HepG2 (cell line): ENCODE results near the gene ZNF431. TPM values are rescaled to one million over a fixed set of nuclear protein-coding genes. Genes with fewer than 3 reads are reported as not detected.

ENCODE experiments used
- KLF16 ChIP-seq, 2 experiments: sonication (generic) in 1 of 2; formaldehyde crosslinking in 1 of 2; IDR thresholded peaks; 2 replicates each; pipeline versions ENCODE4 v1.6.1 to v1.8.0; 2016 to 2023; ENCODE audit warnings: missing genetic modification reagents in 2 of 2, missing compliant biosample characterization in 1 of 2
- ZNF570 ChIP-seq: sonication (generic); formaldehyde crosslinking; IDR thresholded peaks from 2 replicates; pipeline ENCODE4 v1.4.0; 2020; ENCODE audit warnings: mild to moderate bottlenecking, missing genetic modification reagents, borderline replicate concordance
- polyA plus RNA-seq, 8 experiments: library from polyadenylated mRNA; depleted of rRNA in 3 of 8; stranded (reverse) in 7 of 8; unstranded in 1 of 8; fragments of >200 nt; fragmentation: Illumina TruSeq in 4 of 8; extraction: Trizol in 4 of 8; gene quantifications; 2 replicates each; pipeline versions ENCODE4 v1.2.1 to v1.2.3, GENCODE V29; 2011 to 2016; ENCODE audit warnings: low read depth in 4 of 8, missing spikeins in 1 of 8, mixed read lengths in 1 of 8; ENCODE audit not compliant: insufficient read depth in 1 of 8
- total RNA-seq, 5 experiments: library from RNA; depleted of rRNA; stranded (reverse); fragments of >200 nt; fragmentation: Illumina TruSeq; extraction: Trizol; gene quantifications; 2 replicates each; pipeline ENCODE4 v1.2.3, GENCODE V29; 2016; ENCODE audit warnings: low read depth in 1 of 5
- TF ChIP-seq, protein P1 (sequence below): sonication (generic); formaldehyde crosslinking; IDR thresholded peaks from 2 replicates; pipeline ENCODE4 v1.4.0; 2020; ENCODE audit warnings: missing genetic modification reagents
- TF ChIP-seq, protein P2 (sequence below): sonication (generic); formaldehyde crosslinking; IDR thresholded peaks from 2 replicates; pipeline ENCODE4 v1.9.0; 2021; ENCODE audit warnings: missing genetic modification reagents, borderline replicate concordance
- TF ChIP-seq, protein P3 (sequence below): sonication (generic); formaldehyde crosslinking; IDR thresholded peaks from 2 replicates; pipeline ENCODE4 v1.4.0; 2020; ENCODE audit warnings: missing genetic modification reagents, borderline replicate concordance

Gene ZNF431
- total and polyA plus RNA-seq, 2 of the 13 experiments (the other 11 are each of a cell fraction or from before 2014, with no cell fraction given) = 4.4 to 11.8 TPM

DNA sequence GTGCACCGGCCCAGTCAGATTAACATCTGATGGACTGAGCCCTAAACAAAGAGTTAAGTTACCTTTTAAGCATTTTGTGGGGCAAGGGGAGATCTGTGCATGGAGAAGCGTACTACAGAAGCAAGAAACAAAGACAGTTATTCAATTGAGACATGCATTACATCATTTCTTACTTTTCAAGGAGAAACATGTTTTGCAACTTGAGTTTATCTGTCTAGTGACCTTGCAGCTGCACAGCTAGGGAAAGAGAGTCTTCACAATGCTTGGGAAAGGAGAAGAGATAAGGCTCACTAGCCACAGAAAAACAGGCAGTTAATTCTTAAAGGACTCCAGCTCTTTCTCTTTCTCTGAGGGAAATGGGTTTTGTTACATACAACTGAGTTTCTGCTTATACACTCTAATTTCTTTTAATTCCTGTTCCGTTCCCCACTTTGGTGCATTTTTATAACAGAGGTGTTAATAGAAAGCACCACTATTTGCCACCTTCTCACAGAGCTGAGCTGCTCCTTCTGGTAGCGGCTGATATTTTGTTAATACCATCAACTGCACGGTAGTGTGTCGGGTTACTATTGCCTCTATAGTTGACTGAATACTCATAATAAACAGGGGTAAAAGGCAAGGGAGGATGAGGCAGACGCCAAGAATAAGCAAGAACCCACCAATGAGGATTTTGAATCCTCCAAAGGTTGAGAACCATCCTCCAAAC is 55.9 kb downstream of the ZNF431 start (continued):
- TF ChIP-seq KLF16 (CRISPR knock-in tag; IDR thresholded peaks at IDR 0.05) = no peak
- TF ChIP-seq, protein P1, sequence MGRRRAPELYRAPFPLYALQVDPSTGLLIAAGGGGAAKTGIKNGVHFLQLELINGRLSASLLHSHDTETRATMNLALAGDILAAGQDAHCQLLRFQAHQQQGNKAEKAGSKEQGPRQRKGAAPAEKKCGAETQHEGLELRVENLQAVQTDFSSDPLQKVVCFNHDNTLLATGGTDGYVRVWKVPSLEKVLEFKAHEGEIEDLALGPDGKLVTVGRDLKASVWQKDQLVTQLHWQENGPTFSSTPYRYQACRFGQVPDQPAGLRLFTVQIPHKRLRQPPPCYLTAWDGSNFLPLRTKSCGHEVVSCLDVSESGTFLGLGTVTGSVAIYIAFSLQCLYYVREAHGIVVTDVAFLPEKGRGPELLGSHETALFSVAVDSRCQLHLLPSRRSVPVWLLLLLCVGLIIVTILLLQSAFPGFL (CRISPR knock-in tag) = no peak
- no peak for TF ChIP-seq ZNF570 (CRISPR knock-in tag)
- TF ChIP-seq, protein P2, sequence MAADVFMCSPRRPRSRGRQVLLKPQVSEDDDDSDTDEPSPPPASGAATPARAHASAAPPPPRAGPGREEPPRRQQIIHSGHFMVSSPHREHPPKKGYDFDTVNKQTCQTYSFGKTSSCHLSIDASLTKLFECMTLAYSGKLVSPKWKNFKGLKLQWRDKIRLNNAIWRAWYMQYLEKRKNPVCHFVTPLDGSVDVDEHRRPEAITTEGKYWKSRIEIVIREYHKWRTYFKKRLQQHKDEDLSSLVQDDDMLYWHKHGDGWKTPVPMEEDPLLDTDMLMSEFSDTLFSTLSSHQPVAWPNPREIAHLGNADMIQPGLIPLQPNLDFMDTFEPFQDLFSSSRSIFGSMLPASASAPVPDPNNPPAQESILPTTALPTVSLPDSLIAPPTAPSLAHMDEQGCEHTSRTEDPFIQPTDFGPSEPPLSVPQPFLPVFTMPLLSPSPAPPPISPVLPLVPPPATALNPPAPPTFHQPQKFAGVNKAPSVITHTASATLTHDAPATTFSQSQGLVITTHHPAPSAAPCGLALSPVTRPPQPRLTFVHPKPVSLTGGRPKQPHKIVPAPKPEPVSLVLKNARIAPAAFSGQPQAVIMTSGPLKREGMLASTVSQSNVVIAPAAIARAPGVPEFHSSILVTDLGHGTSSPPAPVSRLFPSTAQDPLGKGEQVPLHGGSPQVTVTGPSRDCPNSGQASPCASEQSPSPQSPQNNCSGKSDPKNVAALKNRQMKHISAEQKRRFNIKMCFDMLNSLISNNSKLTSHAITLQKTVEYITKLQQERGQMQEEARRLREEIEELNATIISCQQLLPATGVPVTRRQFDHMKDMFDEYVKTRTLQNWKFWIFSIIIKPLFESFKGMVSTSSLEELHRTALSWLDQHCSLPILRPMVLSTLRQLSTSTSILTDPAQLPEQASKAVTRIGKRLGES (CRISPR knock-in tag) = no peak
- TF ChIP-seq, protein P3, sequence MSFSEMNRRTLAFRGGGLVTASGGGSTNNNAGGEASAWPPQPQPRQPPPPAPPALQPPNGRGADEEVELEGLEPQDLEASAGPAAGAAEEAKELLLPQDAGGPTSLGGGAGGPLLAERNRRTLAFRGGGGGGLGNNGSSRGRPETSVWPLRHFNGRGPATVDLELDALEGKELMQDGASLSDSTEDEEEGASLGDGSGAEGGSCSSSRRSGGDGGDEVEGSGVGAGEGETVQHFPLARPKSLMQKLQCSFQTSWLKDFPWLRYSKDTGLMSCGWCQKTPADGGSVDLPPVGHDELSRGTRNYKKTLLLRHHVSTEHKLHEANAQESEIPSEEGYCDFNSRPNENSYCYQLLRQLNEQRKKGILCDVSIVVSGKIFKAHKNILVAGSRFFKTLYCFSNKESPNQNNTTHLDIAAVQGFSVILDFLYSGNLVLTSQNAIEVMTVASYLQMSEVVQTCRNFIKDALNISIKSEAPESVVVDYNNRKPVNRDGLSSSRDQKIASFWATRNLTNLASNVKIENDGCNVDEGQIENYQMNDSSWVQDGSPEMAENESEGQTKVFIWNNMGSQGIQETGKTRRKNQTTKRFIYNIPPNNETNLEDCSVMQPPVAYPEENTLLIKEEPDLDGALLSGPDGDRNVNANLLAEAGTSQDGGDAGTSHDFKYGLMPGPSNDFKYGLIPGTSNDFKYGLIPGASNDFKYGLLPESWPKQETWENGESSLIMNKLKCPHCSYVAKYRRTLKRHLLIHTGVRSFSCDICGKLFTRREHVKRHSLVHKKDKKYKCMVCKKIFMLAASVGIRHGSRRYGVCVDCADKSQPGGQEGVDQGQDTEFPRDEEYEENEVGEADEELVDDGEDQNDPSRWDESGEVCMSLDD (CRISPR knock-in tag) = no peak
- TF ChIP-seq, all 625 proteins: peak for 0
